ENCODE results near the gene ERCC1.
"Not testable (repeated sequence)": the region's sequence is repeated elsewhere in the genome, so short reads cannot be mapped to it uniquely, and the experiment has no call there.

Gene ERCC1

GRCh38 chr19:45451850-45452387, 28.2 kb upstream of the ERCC1 start:
- no peak for DNase-seq

DNA sequence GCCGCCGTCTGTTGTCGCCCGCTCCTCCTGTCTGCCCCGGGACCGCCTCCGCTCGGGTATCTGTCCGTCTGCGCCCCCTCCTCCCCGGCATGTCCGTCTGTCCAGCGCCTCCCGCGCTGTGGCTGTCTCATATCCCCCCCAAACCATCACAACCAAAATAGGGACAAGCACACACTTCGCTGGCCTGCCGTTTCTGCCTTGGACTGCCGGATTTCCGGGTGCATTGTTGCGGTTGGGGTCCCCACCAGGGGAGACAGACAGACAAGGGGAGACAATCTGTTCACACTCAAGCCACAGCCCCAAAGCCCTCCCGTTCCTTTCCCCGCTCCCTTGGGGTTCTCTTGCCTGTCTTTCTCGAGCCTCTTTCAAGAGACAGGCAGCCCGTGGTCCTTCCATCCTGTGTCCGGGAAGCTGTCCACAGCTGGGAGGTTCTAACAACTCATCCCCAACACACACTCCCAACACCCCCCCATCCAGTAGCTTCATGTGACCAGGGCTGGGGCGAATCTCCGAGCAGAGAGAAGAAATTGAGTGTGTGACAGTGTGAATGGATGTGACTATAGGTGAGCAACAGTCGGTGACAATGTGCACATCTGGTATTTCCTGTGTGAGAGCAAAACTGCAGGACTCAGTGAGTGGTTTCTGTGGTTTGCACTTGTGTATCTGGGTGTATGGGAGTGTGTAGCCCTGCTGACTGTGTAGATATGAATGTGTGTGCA, 27.6 kb upstream of the ERCC1 start:
- no peak for DNase-seq

GRCh38 chr19:45450012-45450333, 26.3 kb upstream of the ERCC1 start:
- no peak for DNase-seq

GRCh38 chr19:45448887-45449299, 25.2 kb upstream of the ERCC1 start:
- DNase-seq = no peak

DNA sequence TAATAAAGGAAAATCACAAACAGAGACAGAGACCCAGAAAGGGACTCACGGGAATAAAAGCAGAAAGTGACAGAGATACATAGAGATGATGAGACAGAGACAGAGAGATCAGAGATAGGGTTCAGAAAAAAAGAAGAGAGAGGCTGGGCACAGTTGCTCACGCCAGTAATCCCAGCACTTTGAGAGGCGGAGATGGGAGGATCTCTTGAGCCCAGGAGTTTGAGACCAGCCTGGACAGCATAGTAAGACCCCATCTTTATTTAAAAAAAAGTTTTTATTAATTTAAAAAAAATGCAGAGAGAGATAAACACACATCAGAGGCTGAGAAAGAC, 24.7 kb upstream of the ERCC1 start:
- no peak for DNase-seq

DNA sequence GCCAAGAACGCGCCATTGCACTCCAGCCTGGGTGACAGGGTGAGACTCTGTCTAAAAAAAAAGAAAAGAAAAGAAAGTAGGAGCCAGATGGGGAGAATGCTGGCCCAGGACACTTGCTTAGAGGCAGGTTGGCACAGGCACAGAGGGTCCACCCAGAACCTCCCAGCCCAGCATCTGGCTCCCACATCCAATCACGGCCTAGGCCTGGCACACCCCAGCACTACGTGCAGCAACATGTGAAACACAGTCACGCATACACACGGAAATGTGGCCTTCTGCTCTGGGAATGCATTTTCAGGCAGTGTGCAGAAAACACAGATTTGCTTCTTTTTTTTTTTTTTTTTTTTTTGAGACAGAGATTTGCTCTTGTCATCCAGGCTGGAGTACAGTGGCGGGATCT, 23.2 kb upstream of the ERCC1 start:
- no peak for DNase-seq

- DNase-seq = no peak
Observed at GRCh38 chr19:45446295-45446694, 22.6 kb upstream of the ERCC1 start.

GRCh38 chr19:45445139-45445538, 21.4 kb upstream of the ERCC1 start:
- no peak for DNase-seq

DNA sequence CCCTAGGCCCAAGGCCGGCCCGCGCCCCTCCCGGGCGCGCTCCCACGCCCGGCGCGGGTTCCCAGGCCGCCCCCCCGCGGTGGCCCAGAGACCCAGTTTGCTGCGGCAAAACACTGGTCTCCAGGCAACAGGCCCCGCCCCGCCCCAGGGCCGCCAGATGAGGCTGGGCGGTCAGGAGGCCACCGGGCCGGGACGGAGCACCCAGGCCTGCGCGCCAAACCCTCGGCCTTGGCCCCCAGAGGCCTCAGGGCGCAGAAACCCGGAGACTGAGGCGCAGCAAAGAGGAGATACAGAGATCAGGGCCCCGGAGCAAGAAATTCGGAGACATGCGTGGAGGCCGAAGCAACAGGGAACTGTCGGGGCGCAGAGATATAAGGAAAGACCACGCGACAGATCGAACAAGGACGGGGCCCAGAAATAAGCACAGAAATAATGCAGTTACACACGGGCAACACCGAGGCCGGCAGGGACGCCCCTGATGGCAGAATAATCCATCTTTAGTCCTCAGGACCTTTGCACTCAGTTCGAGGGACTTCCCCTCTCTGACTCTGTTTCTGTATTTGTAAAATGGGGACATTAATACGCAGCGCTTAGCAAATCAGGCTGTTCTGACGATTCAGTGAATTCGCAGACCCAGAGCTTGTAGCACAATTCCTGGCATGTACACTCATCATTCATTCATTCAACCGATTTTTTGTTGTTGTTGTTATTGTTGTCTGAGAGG, 20.8 kb upstream of the ERCC1 start:
- peak; percentile 84 for DNase-seq

DNA sequence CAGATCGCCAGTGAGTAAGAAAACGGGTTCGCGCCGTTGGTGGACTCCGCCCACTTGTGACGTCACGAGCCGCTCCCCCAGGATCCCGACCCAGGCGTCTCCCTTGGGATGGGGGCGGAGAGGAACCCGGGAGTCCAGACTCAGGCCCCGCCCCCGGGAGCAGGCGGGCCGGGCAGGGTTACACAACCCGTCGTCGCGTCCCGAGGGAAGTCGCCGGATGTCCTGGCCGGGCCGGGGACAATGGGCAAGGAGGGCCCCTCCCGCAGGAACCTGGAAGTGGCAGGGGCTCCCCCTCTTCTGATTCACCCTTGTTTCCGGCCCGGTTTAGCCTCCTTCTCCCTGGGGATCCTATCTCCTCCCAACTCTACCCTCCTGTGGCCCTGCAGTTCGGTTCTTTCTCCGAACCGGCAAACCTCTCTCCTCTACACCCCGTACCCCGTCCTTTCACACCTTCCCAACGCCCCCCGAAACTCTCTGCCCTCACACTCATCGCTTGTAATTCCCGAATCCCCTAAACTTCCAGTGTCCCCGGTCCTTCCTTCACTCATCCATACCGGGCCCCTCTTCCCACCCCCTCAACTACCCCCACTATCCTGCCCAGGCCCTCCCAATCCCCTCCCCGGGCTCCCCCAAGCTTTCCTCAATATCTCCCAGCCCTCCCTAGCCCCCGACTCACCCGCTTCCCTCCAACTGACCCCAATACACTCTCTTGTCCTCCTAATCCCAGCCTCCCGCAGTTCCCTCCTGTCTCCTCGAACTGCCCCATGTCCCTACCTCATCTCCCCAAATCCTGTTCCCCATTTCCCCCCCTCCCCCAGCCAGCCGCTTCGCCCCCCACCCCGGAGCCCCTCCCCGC, 20.0 kb upstream of the ERCC1 start:
- DNase-seq = peak; percentile 64

GRCh38 chr19:45442778-45443461, 19.2 kb upstream of the ERCC1 start:
- DNase-seq = peak; percentile 50

- no peak for DNase-seq
Observed at GRCh38 chr19:45442408-45442777, 18.7 kb upstream of the ERCC1 start.

GRCh38 chr19:45440873-45441654, 17.3 kb upstream of the ERCC1 start:
- DNase-seq = no peak

- no peak for DNase-seq
Observed at GRCh38 chr19:45440259-45440638, 16.5 kb upstream of the ERCC1 start.

DNA sequence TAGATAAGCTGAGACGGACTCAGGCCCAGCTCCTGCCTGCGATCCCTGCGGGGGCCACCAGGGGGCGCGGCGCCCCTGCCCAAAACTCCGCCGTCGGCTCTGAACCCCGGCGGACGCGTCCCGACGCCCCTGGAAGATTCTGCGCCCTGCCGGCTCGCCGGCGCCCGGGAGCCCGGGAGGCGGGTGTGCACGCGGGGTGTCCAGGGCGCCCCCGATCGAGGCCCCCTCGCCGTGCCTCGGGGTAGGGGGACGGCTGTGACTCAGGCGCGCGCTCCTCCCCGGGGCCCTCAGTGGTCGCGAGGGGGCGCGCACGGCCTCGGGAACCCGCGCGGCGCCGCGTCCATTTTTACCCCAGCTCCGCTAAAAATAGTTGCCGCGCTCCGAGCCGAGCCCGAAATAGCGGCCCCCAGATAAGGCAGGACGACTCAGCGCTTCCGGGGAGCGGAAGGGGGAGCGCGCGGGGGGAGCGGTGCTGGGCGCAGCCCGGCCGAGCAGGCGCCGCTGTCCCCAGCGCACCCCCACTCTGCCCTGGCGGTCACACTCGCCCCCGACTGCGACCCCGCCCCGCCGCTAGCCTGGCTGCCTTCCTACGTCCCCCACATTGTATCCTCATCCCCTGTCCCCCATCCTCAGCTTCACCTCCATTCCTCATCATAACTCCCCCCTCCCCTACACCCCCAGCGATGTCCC, 16.0 kb upstream of the ERCC1 start:
- peak; percentile 91 for DNase-seq

DNA sequence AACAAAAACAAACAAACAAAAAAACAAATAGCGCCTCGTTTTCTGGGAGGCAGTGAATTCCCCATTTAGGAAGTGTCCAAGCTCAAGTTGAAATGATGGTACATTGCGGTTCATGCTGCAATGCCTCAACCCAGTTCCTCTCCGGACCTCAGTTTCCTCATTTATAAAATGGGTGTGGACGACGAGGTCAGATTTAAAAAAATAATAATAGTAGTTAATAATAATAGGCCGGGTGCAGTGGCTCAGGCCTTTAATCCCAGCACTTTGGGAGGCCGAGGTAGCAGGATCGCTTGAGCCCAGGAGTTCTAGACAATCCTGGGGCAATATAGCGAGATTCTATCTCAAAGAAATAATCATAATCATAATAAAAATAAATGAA, 15.5 kb upstream of the ERCC1 start:
- no peak for DNase-seq

GRCh38 chr19:45437328-45437727, 13.6 kb upstream of the ERCC1 start:
- DNase-seq = no peak

DNA sequence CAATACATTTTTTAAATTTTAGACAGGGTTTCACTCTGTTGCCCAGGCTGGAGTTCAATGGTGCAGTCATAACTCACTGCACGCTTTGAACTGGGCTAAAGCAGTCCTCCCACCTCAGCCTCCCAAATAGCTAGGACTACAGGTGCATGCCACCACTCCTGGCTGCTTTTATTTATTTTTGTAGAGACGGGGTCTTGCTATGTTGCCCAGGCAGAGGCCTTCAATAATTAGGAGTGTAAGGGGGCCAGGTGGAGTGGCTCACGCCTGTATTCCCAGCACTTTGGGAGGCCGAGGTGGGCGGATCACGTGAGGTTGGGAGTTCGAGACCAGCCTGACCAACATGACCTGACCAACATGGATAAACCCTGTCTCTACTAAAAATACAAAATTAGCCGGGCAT, 8.8 kb upstream of the ERCC1 start:
- DNase-seq = not testable (repeated sequence)

DNA sequence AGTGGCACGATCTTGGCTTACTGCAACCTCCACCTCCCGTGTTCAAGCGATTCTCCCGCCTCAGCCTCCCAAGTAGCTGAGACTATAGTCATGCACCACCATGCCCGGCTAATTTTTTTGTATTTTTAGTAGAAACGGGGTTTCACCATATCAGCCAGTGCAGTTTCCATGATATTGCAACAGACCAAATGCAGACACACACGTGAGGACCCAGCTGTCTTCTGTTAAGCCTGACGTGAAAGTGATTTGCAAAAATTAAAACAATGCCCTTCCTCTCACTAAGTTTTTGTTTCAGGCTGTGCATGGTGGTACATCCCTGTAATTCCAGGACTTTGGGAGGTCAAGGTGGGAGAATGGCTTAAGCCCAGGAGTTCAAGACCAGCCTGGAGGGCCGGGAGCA, 7.3 kb upstream of the ERCC1 start:
- DNase-seq = not testable (repeated sequence)

- not testable (repeated sequence) for DNase-seq
Observed at GRCh38 chr19:45429896-45430295, 6.2 kb upstream of the ERCC1 start.

GRCh38 chr19:45428384-45429231, 4.9 kb upstream of the ERCC1 start:
- peak; percentile 53 for DNase-seq

All from activated T-cell treated with anti-CD3 and anti-CD28 coated beads, Interleukin-2, amount 50 U/mL, for 1 hour (primary cell).